Measurements from ENCODE around the gene SMIM14. TPM values are rescaled to one million over a fixed set of nuclear protein-coding genes. Genes with fewer than 3 reads are reported as not detected.

SMIM14 gene
- total and polyA plus RNA-seq, 2 experiments from 2014 or later: 98.6 to 124 TPM

DNA sequence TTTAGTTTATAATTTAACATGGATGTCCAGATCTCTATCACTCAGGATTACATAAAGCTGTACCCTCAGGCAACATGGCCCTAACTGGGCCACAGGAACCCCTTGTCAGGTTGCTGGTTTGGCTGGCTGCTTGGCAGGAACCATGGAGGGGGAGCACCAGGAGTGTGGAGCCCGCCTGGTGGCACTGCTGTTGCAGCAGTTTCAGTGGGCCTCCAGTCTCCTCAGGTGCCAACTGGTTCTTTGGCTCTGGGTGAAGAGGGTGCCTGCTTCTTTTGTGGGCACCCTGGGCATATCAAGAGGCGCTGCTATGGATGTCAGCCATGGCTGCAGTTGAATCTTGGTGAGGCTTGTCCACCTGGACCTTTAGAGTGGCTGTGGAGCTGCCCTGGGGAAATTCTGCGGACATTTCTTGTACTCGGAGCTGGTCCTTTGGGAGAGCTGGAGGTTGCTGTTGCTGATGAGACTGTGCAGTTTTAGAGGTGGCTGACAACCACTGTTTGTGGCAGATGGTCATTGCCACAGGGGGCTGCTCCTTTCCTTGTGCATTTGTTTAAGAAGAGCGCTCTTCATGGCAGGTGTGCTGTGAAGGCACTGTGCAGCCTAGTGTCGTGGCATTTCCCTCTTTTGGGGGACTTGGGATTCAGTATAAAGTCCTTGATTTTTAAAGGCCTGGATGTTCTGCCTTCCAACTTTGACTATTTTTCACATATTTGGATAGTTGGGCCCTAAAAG lies 10.3 kb upstream of the SMIM14 start:
- Histone ChIP-seq H4K20me1 (ENCODE audit: insufficient read depth, poor library complexity, severe bottlenecking) (no peaks in the 10 kb centered on the region), H3K9me3 (ENCODE audit: low read depth) (no peaks in the 10 kb centered on the region), H3K4me1 (ENCODE audit: insufficient read depth) (no peaks in the 10 kb centered on the region), H3K36me3 (replicated peaks; ENCODE audit: insufficient read depth, low read depth) (no peaks in the 10 kb centered on the region), H3K27me3 (no peaks in the 10 kb centered on the region), H3K4me2 (no peak overlapping the region), H3K9me2 (replicated peaks; ENCODE audit: insufficient read depth) (no peaks in the 10 kb centered on the region), H3K27ac (no peak overlapping the region), H2AFZ (no peak overlapping the region), H3K79me2 (no peaks in the 10 kb centered on the region), H3K4me3 (no peak overlapping the region)
- no peak for DNase-seq (ENCODE audit: low spot score)
- no peak for TF ChIP-seq EZH2 (IDR thresholded peaks at IDR 0.05; ENCODE audit: borderline replicate concordance)
- no peak for TF ChIP-seq CTCF (IDR thresholded peaks at IDR 0.05; ENCODE audit: poor library complexity)
- WGBS (ENCODE audit: low lambda C conversion rate, missing lambda C conversion rate): 91% methylated on average over 6 of the region's 6 CpGs

- Histone ChIP-seq H3K27ac (no peak overlapping the region), H3K79me2 (no peaks in the 10 kb centered on the region), H3K27me3 (no peaks in the 10 kb centered on the region), H4K20me1 (ENCODE audit: insufficient read depth, poor library complexity, severe bottlenecking) (no peaks in the 10 kb centered on the region), H3K4me2 (no peak overlapping the region), H3K9me2 (replicated peaks; ENCODE audit: insufficient read depth) (no peaks in the 10 kb centered on the region), H3K4me1 (ENCODE audit: insufficient read depth) (no peaks in the 10 kb centered on the region), H3K36me3 (replicated peaks; ENCODE audit: insufficient read depth, low read depth) (no peaks in the 10 kb centered on the region), H2AFZ (no peak overlapping the region), H3K4me3 (no peak overlapping the region), H3K9me3 (ENCODE audit: low read depth) (no peaks in the 10 kb centered on the region)
- 84% methylated on average over 3 of the region's 3 CpGs for WGBS (ENCODE audit: low lambda C conversion rate, missing lambda C conversion rate)
- no peak for DNase-seq (ENCODE audit: low spot score)
- TF ChIP-seq EZH2 (IDR thresholded peaks at IDR 0.05; ENCODE audit: borderline replicate concordance) (no peak), EZH2phosphoT487 (IDR thresholded peaks at IDR 0.05; ENCODE audit: low read depth, severe bottlenecking, unreplicated experiment) (no peak), CTCF (IDR thresholded peaks at IDR 0.05; ENCODE audit: poor library complexity) (no peak)
These were observed 9.5 kb upstream of the SMIM14 start for GRCh38 chr4:39648213-39648612.

DNA sequence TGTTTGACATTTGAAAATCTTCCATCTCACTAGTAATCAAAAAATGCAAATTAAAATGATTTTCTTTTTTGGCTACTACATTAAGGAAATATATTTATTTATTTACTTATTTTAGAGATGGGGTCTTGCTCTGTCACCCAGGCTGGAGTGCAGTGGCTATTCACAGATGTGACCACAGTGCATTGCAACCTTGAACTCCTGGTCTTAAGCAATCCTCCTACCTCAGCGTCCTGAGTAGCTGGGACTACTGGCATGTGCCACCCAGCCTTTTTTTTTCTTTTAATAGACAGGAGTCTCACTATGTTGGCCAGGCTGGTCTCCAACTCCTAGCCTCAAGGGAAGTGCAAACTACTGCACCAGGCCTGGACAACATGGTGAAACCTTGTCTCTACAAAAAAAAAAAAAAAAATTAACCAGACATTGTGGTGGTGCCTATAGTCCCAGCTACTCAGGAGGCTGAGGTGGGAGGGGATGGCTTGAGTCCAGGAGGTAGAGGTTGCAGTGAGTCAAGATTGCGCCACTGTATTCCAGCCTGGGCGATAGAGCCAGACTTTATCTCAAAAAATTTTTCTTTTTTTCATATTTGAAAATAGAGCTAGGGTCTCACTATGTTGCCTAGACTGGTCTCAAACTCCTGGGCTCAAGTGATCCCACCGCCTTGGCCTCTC lies 4.4 kb upstream of the SMIM14 start:
- 85% methylated on average over 4 of the region's 4 CpGs for WGBS (ENCODE audit: low lambda C conversion rate, missing lambda C conversion rate)
- no peak for TF ChIP-seq CTCF (IDR thresholded peaks at IDR 0.05; ENCODE audit: poor library complexity)
- TF ChIP-seq EZH2 (IDR thresholded peaks at IDR 0.05; ENCODE audit: borderline replicate concordance): no peak
- TF ChIP-seq EZH2phosphoT487 (IDR thresholded peaks at IDR 0.05; ENCODE audit: low read depth, severe bottlenecking, unreplicated experiment): no peak
- Histone ChIP-seq H2AFZ (no peak overlapping the region), H3K4me1 (ENCODE audit: insufficient read depth) (peaks cover 8% of the 10 kb centered on the region), H3K9me2 (replicated peaks; ENCODE audit: insufficient read depth) (no peaks in the 10 kb centered on the region), H3K9me3 (ENCODE audit: low read depth) (no peaks in the 10 kb centered on the region), H3K4me2 (no peak overlapping the region), H3K4me3 (no peak overlapping the region), H3K36me3 (replicated peaks; ENCODE audit: insufficient read depth, low read depth) (no peaks in the 10 kb centered on the region), H3K27ac (no peak overlapping the region), H4K20me1 (ENCODE audit: insufficient read depth, poor library complexity, severe bottlenecking) (no peaks in the 10 kb centered on the region), H3K27me3 (no peaks in the 10 kb centered on the region), H3K79me2 (peaks cover 5% of the 10 kb centered on the region)
- DNase-seq (ENCODE audit: low spot score): no peak

Measured in hepatocyte (in vitro differentiated cells).